ENCODE results near the gene TSSK6. TPM values are rescaled to one million over a fixed set of nuclear protein-coding genes. Genes with fewer than 3 reads are reported as not detected.

Gene TSSK6
- total RNA-seq, 1 experiment from 2014 or later: 4.7 TPM

DNA sequence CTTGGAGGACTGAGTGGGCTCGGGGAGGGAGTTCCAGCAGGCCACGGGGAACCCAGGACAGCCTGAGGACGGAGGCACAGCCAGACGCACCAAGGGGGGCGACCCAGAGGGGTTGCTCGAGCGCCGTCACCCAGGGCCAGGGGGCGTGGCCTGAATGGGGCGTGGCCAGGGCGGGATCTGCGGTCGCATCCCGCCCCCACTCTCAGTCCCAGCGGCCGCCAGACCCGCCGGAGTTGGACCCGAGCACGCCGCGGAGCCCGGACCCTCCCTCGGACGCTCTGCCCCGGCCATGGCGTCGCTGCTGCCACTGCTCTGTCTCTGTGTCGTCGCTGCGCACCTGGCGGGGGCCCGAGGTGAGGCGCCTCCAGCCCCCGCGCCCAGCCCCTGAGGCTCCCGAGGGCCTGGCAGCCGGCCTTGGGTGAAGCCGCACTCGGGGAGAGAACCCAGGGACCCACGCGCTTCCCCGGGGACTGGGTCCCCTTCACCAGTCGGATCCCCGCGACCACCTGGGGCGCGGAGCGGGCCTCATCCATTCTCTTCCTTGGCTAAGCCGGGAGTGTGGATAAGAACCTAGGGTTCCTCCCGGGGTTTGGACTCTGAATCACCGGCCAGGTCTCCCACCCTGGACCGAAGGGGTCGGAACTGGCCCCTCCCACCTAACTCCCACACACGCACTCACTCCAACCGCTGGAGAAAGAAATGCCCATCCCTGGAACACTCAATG lies 22.9 kb upstream of the TSSK6 start, which contains the start of gene CILP2 (continued):
- TF ChIP-seq NFATC4 (CRISPR knock-in tag; IDR thresholded peaks at IDR 0.05) (no peak), ZNF232 (CRISPR knock-in tag; IDR thresholded peaks at IDR 0.05) (peak; percentile 72)
- TF ChIP-seq, protein P1, sequence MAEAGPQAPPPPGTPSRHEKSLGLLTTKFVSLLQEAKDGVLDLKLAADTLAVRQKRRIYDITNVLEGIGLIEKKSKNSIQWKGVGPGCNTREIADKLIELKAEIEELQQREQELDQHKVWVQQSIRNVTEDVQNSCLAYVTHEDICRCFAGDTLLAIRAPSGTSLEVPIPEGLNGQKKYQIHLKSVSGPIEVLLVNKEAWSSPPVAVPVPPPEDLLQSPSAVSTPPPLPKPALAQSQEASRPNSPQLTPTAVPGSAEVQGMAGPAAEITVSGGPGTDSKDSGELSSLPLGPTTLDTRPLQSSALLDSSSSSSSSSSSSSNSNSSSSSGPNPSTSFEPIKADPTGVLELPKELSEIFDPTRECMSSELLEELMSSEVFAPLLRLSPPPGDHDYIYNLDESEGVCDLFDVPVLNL (CRISPR knock-in tag; IDR thresholded peaks at IDR 0.05; ENCODE audit: borderline replicate concordance, low read depth): no peak
- TF ChIP-seq, protein P2, sequence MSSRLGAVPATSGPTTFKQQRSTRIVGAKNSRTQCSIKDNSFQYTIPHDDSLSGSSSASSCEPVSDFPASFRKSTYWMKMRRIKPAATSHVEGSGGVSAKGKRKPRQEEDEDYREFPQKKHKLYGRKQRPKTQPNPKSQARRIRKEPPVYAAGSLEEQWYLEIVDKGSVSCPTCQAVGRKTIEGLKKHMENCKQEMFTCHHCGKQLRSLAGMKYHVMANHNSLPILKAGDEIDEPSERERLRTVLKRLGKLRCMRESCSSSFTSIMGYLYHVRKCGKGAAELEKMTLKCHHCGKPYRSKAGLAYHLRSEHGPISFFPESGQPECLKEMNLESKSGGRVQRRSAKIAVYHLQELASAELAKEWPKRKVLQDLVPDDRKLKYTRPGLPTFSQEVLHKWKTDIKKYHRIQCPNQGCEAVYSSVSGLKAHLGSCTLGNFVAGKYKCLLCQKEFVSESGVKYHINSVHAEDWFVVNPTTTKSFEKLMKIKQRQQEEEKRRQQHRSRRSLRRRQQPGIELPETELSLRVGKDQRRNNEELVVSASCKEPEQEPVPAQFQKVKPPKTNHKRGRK (CRISPR knock-in tag; IDR thresholded peaks at IDR 0.05; ENCODE audit: borderline replicate concordance): no peak

DNA sequence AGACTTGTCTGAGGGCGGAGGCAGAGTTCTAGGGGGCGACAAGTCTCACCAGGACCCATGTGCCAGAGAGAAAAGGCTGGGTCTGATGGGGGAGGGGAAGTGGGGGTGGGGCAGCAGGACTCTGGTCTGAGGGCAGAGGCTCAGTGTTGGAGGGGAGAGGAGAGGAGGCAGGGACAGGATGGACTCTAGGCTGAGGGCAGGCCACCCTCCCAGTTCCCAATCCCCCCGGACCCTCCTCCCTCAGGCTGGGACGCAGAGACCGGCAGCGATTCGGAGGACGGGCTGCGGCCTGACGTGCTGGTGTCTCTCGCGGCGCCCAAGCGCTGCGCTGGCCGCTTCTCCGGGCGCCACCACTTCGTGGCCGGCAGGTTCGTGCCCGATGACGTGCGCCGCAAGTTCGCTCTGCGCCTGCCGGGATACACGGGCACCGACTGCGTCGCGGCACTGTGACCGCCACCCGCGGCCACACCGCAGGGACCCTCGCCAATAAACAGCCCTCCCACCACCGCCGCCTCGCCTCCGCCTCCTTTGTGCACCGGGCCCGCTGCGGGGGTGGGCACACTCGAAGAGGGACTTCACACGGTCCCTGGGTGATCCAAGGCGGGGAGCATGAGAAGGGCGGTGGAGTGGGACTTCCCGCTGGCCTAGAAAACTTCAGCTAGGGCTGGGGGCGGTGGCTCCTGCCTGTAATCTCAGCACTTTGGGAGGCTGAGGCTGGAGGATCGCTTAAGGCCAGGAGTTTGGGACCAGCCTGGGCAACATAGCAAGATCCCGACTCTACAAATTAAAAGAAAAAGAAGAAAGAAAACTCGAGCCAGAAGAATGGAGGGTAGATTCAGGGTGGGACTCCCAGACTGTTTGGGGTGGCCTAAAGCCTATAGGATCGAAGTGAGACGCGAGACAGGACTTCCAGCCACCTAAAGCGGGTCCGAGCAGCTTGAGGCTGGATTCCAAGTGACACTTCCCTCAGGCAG lies 22.0 kb upstream of the TSSK6 start:
- Mint-ChIP-seq H3K4me3 (peak overlapping the region; percentile 52), H3K4me1 (peaks cover 15% of the 10 kb centered on the region), H3K27me3 (ENCODE audit: low read depth) (peaks cover 36% of the 10 kb centered on the region), H3K9me3 (no peaks in the 10 kb centered on the region), H3K27ac (no peak overlapping the region), H3K36me3 (no peaks in the 10 kb centered on the region)
- ChIA-PET CTCF (interaction anchor here (1.0 to 14.4 kb wide), 4 partner anchors 16 to 106 kb away, joined by 3 to 408 read pairs (median 5); partner anchors contain the start of genes GMIP and LPAR2), POLR2A (interaction anchor here (0.6 kb wide), 1 partner anchor 628 kb away, joined by 3 read pairs; no protein-coding TSS in a partner anchor)
- ATAC-seq: no peak
- DNase-seq (ENCODE audit: low spot score): peak; percentile 11
- TF ChIP-seq ZBTB21 (CRISPR knock-in tag; IDR thresholded peaks at IDR 0.05; ENCODE audit: borderline replicate concordance) (no peak), ZNF121 (CRISPR knock-in tag; IDR thresholded peaks at IDR 0.05) (peak; percentile 91), GTF2I (CRISPR knock-in tag; conservative IDR thresholded peaks at IDR 0.05) (peak; percentile 93)

DNA sequence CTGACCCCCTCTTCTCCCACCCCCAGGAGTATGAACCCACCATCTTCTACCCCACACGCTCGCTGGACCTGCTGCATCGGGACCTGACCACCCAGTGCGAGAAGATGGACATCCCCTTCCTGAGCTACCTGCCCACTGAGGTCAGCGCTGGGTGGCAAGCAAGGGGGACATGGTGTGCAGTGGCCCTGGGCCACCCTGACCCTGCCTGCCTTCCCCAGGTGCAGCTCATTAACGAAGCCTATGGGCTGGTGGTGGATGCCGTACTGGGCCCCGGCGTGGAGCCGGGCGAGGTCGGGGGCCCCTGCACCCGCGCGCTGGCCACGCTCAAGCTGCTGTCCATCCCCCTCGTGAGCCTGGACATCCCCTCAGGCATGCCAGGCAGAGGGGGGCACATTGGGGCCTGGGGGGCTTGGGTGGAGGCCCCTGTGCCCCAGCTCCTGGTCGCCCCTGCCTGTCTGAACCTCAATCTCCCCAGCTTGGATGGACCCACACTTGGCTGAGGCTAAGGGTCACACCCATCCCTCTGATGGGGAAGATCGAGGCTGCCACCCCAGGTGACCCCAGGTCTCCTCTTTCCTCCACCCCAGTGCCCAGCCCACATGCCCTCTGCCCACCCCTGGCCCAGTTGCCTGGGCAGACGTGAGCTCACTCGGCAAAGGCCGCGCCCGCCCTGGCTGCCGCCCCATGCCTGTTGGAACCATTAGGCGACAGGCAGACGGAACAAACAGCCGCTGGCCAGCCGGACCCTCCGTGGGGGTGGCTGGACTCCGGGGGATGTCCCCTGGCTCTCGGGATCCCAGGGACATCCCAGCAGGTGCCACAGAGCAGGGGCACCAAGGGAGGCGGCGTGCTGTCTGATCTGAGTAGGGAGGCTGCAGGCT lies 20.2 kb upstream of the TSSK6 start:
- Mint-ChIP-seq H3K9me3 (no peaks in the 10 kb centered on the region), H3K4me3 (no peak overlapping the region), H3K27me3 (ENCODE audit: low read depth) (peaks cover 33% of the 10 kb centered on the region), H3K4me1 (peaks cover 21% of the 10 kb centered on the region), H3K27ac (no peak overlapping the region), H3K36me3 (no peaks in the 10 kb centered on the region)
- ATAC-seq: no peak
- TF ChIP-seq RORB (CRISPR knock-in tag; IDR thresholded peaks at IDR 0.05) (no peak), ZNF219 (CRISPR knock-in tag; IDR thresholded peaks at IDR 0.05; ENCODE audit: borderline replicate concordance) (no peak), NR2C2 (CRISPR knock-in tag; IDR thresholded peaks at IDR 0.05) (no peak), JAZF1 (CRISPR knock-in tag; IDR thresholded peaks at IDR 0.05) (no peak), TEAD1 (CRISPR knock-in tag; IDR thresholded peaks at IDR 0.05) (no peak)
- TF ChIP-seq, protein P2 (CRISPR knock-in tag; IDR thresholded peaks at IDR 0.05; ENCODE audit: borderline replicate concordance): no peak
- TF ChIP-seq, protein P3, sequence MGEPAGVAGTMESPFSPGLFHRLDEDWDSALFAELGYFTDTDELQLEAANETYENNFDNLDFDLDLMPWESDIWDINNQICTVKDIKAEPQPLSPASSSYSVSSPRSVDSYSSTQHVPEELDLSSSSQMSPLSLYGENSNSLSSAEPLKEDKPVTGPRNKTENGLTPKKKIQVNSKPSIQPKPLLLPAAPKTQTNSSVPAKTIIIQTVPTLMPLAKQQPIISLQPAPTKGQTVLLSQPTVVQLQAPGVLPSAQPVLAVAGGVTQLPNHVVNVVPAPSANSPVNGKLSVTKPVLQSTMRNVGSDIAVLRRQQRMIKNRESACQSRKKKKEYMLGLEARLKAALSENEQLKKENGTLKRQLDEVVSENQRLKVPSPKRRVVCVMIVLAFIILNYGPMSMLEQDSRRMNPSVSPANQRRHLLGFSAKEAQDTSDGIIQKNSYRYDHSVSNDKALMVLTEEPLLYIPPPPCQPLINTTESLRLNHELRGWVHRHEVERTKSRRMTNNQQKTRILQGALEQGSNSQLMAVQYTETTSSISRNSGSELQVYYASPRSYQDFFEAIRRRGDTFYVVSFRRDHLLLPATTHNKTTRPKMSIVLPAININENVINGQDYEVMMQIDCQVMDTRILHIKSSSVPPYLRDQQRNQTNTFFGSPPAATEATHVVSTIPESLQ (CRISPR knock-in tag; IDR thresholded peaks at IDR 0.05): no peak
- TF ChIP-seq, protein P4, sequence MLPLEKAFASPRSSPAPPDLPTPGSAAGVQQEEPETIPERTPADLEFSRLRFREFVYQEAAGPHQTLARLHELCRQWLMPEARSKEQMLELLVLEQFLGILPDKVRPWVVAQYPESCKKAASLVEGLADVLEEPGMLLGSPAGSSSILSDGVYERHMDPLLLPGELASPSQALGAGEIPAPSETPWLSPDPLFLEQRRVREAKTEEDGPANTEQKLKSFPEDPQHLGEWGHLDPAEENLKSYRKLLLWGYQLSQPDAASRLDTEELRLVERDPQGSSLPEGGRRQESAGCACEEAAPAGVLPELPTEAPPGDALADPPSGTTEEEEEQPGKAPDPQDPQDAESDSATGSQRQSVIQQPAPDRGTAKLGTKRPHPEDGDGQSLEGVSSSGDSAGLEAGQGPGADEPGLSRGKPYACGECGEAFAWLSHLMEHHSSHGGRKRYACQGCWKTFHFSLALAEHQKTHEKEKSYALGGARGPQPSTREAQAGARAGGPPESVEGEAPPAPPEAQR (CRISPR knock-in tag; IDR thresholded peaks at IDR 0.05): no peak
- TF ChIP-seq, protein P5, sequence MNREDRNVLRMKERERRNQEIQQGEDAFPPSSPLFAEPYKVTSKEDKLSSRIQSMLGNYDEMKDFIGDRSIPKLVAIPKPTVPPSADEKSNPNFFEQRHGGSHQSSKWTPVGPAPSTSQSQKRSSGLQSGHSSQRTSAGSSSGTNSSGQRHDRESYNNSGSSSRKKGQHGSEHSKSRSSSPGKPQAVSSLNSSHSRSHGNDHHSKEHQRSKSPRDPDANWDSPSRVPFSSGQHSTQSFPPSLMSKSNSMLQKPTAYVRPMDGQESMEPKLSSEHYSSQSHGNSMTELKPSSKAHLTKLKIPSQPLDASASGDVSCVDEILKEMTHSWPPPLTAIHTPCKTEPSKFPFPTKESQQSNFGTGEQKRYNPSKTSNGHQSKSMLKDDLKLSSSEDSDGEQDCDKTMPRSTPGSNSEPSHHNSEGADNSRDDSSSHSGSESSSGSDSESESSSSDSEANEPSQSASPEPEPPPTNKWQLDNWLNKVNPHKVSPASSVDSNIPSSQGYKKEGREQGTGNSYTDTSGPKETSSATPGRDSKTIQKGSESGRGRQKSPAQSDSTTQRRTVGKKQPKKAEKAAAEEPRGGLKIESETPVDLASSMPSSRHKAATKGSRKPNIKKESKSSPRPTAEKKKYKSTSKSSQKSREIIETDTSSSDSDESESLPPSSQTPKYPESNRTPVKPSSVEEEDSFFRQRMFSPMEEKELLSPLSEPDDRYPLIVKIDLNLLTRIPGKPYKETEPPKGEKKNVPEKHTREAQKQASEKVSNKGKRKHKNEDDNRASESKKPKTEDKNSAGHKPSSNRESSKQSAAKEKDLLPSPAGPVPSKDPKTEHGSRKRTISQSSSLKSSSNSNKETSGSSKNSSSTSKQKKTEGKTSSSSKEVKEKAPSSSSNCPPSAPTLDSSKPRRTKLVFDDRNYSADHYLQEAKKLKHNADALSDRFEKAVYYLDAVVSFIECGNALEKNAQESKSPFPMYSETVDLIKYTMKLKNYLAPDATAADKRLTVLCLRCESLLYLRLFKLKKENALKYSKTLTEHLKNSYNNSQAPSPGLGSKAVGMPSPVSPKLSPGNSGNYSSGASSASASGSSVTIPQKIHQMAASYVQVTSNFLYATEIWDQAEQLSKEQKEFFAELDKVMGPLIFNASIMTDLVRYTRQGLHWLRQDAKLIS (CRISPR knock-in tag; IDR thresholded peaks at IDR 0.05; ENCODE audit: borderline replicate concordance): no peak
- DNase-seq (ENCODE audit: low spot score): no peak
- ChIA-PET CTCF (interaction anchor here (0.8 to 14.4 kb wide), 3 partner anchors 18 to 108 kb away, joined by 3 to 408 read pairs (median 4); partner anchors contain the start of gene GMIP), POLR2A (interaction anchor here (0.5 to 1.5 kb wide), 2 partner anchors 17 to 86 kb away, joined by 3 read pairs; no protein-coding TSS in a partner anchor)
